CD8-positive, alpha-beta memory T cell (primary cell): Measurements from ENCODE around the gene CYP51A1. TPM values are rescaled to one million over a fixed set of nuclear protein-coding genes. Genes with fewer than 3 reads are reported as not detected.

Source experiments
- polyA plus RNA-seq: library from polyadenylated mRNA; unstranded; fragments of 300-500 nt; fragmentation: Illumina TruSeq; gene quantifications from one replicate; pipeline ENCODE4 v1.2.3, GENCODE V29; 2021
- total RNA-seq, 2 experiments: library from RNA; stranded (reverse); gene quantifications; one replicate each; pipeline ENCODE4 v1.2.3, GENCODE V29; 2021

The CYP51A1 gene
- total and polyA plus RNA-seq, 3 experiments from 2014 or later = 13.4 to 44.5 (median 44.5) TPM

Other genes starting within 250 kb of the CYP51A1 start
- 10 to 100 TPM; 34.9 to 40.3 TPM for gene AKAP9, start 193.6 kb downstream of the CYP51A1 start, total RNA-seq
- gene AKAP9, start 193.6 kb downstream of the CYP51A1 start, polyA plus RNA-seq = 49.2 TPM
- not detected for gene LRRD1, start 44.7 kb upstream of the CYP51A1 start, total RNA-seq
- not detected for gene LRRD1, start 44.7 kb upstream of the CYP51A1 start, polyA plus RNA-seq
- gene KRIT1, start 111.4 kb upstream of the CYP51A1 start, total RNA-seq = 10 to 100 TPM; 44.6 to 48.3 TPM
- 18.3 TPM for gene KRIT1, start 111.4 kb upstream of the CYP51A1 start, polyA plus RNA-seq
- gene ANKIB1, start 111.5 kb upstream of the CYP51A1 start, total RNA-seq = 10 to 100 TPM; 42.7 to 44.7 TPM
- 7.8 TPM for gene ANKIB1, start 111.5 kb upstream of the CYP51A1 start, polyA plus RNA-seq